CD4-positive, alpha-beta T cell treated with Interleukin-1 beta for 1 hour (primary cell): Measurements from ENCODE around the gene ARHGAP18.

Source experiments
- DNase-seq, 2 donors: peaks; one replicate each; pipeline ENCODE4 v3.0.0-alpha.2; 2020 to 2022

Gene ARHGAP18

GRCh38 chr6:129568015-129568414 lies 142.0 kb downstream of the ARHGAP18 start:
- DNase-seq, result no peak

GRCh38 chr6:129567374-129567773 lies 142.6 kb downstream of the ARHGAP18 start:
- DNase-seq, result no peak

GRCh38 chr6:129565811-129566210 lies 144.2 kb downstream of the ARHGAP18 start:
- DNase-seq, result no peak

- no peak for DNase-seq
Observed at GRCh38 chr6:129565366-129565765, 144.6 kb downstream of the ARHGAP18 start.

GRCh38 chr6:129558248-129558647 lies 151.7 kb downstream of the ARHGAP18 start:
- no peak for DNase-seq

- DNase-seq, result no peak
Observed at GRCh38 chr6:129555206-129555832, 154.7 kb downstream of the ARHGAP18 start.

- no peak for DNase-seq
Observed at GRCh38 chr6:129552413-129552812, 157.6 kb downstream of the ARHGAP18 start.

- DNase-seq, result no peak
Observed at GRCh38 chr6:129551486-129551885, 158.5 kb downstream of the ARHGAP18 start.

GRCh38 chr6:129546702-129547101 lies 163.3 kb downstream of the ARHGAP18 start:
- DNase-seq, result no peak

- DNase-seq, result no peak
Observed at GRCh38 chr6:129544892-129545612, 164.9 kb downstream of the ARHGAP18 start.

- DNase-seq, result no peak
Observed at GRCh38 chr6:129543981-129544380, 166.0 kb downstream of the ARHGAP18 start.

- no peak for DNase-seq
Observed at GRCh38 chr6:129542705-129543104, 167.3 kb downstream of the ARHGAP18 start.

- no peak for DNase-seq
Observed at GRCh38 chr6:129539032-129539431, 170.9 kb downstream of the ARHGAP18 start.

GRCh38 chr6:129536271-129536670 lies 173.7 kb downstream of the ARHGAP18 start:
- no peak for DNase-seq

GRCh38 chr6:129534926-129535325 lies 175.1 kb downstream of the ARHGAP18 start:
- no peak for DNase-seq
